A673 (cell line): ENCODE measurements around the gene PHF2. TPM values are rescaled to one million over a fixed set of nuclear protein-coding genes. Genes with fewer than 3 reads are reported as not detected.

Source experiments
- BruUV-seq: library from RNA; stranded (reverse); fragments of 400-500 nt; replicated peaks from 2 replicates; lab custom pipeline; 2021; lab: Mats Ljungman, UMichigan
- CTCF ChIA-PET: fragments of 300-600 bp; sonication (Branson Sonifier 250); formaldehyde crosslinking; loops from one replicate; lab custom pipeline; 2022; ENCODE audit warnings: antibody characterized with exemption; lab: Charles Lee
- POLR2A ChIA-PET: fragments of 300-600 bp; sonication (Branson Sonifier 250); formaldehyde crosslinking; loops from one replicate; lab custom pipeline; 2022; ENCODE audit warnings: antibody characterized with exemption; ENCODE audit not compliant: low non-redundant PET; lab: Charles Lee
- DNase-seq: peaks from one replicate; pipeline ENCODE4 v3.0.0-alpha.2; 2015; ENCODE audit warnings: low spot score
- H3K27ac ChIP-seq: fragments of 200-600 bp; sonication (generic); 2 replicates; pipeline ENCODE4 v1.5.1; 2016; ENCODE audit warnings: mixed run types, low read depth, mild to moderate bottlenecking, mixed read lengths, antibody characterized with exemption, low read length; ENCODE audit not compliant: poor library complexity, severe bottlenecking
- H3K27me3 ChIP-seq: fragments of 200-600 bp; sonication (generic); replicated peaks from 2 replicates; pipeline ENCODE4 v1.6.1; 2017; ENCODE audit warnings: mixed run types, low read depth, mild to moderate bottlenecking, mixed read lengths, antibody characterized with exemption, low read length; ENCODE audit not compliant: insufficient read depth, poor library complexity
- H3K36me3 ChIP-seq: fragments of 200-600 bp; sonication (generic); 2 replicates; pipeline ENCODE4 v1.6.1; 2016; ENCODE audit warnings: mixed run types, mild to moderate bottlenecking, mixed read lengths, antibody characterized with exemption, low read length; ENCODE audit not compliant: insufficient read depth, poor library complexity, severe bottlenecking
- H3K4me1 ChIP-seq: fragments of 200-600 bp; sonication (generic); 2 replicates; pipeline ENCODE4 v1.6.1; 2017; ENCODE audit warnings: mixed run types, mild to moderate bottlenecking, mixed read lengths, antibody characterized with exemption, low read length; ENCODE audit not compliant: insufficient read depth, poor library complexity, severe bottlenecking
- H3K4me3 ChIP-seq: fragments of 200-600 bp; sonication (generic); 2 replicates; pipeline ENCODE4 v1.5.1; 2016; ENCODE audit warnings: low read depth, mixed run types, mild to moderate bottlenecking, mixed read lengths, low read length; ENCODE audit not compliant: poor library complexity, severe bottlenecking
- H3K9me3 ChIP-seq: fragments of 200-600 bp; sonication (generic); 2 replicates; pipeline ENCODE4 v1.6.1; 2016; ENCODE audit warnings: mixed run types, low read depth, mild to moderate bottlenecking, mixed read lengths, antibody characterized with exemption, low read length; ENCODE audit not compliant: poor library complexity, severe bottlenecking
- EZH2 ChIP-seq: fragments of 200-600 bp; sonication (generic); IDR thresholded peaks from 2 replicates; pipeline ENCODE4 v1.6.1; 2017; ENCODE audit warnings: borderline replicate concordance, low read depth, mild to moderate bottlenecking, mixed read lengths, antibody characterized with exemption, low read length; ENCODE audit not compliant: poor library complexity, severe bottlenecking
- intact Hi-C: fragments of 100-400 bp; cut with micrococcal nuclease; formaldehyde crosslinking; loops from one replicate; pipeline ENCODE4 v1.10.0; 2022; ENCODE audit not compliant: unreplicated experiment
- total RNA-seq: library from RNA; stranded (reverse); gene quantifications from 2 replicates; pipeline ENCODE4 v1.2.3, GENCODE V29; 2021
- TF ChIP-seq, protein P1 (sequence below): fragments of 300-800, 200-600 bp; sonication (generic); conservative IDR thresholded peaks from 2 replicates; pipeline ENCODE4 v1.5.1; 2017; ENCODE audit warnings: low read depth, mild to moderate bottlenecking, antibody characterized with exemption, low read length, moderate library complexity, mixed read lengths

The PHF2 gene
- total RNA-seq, 1 experiment from 2014 or later: 32.7 TPM

DNA sequence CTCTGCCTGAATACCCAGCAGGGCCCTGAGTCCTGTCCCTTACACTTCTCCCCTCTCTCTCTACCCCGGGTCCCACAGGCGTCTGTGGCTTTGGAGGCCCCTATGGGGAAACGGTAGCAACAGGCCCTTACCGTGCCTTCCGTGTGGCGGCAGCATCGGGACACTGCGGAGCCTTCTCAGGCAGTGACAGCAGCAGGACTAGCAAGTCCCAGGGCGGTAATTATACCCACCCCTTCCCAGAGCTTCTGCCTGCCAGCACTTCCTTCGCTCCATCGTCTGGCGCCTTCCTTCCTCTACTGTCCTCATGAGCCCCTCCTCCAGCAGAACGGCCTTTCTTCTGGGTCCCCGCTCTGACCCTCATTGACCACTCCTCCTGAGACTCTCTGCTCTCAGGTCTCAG lies 17.9 kb upstream of the PHF2 start:
- ChIA-PET POLR2A (no interaction called here), CTCF (no interaction called here)
- no peak for TF ChIP-seq EZH2
- TF ChIP-seq, protein P1, sequence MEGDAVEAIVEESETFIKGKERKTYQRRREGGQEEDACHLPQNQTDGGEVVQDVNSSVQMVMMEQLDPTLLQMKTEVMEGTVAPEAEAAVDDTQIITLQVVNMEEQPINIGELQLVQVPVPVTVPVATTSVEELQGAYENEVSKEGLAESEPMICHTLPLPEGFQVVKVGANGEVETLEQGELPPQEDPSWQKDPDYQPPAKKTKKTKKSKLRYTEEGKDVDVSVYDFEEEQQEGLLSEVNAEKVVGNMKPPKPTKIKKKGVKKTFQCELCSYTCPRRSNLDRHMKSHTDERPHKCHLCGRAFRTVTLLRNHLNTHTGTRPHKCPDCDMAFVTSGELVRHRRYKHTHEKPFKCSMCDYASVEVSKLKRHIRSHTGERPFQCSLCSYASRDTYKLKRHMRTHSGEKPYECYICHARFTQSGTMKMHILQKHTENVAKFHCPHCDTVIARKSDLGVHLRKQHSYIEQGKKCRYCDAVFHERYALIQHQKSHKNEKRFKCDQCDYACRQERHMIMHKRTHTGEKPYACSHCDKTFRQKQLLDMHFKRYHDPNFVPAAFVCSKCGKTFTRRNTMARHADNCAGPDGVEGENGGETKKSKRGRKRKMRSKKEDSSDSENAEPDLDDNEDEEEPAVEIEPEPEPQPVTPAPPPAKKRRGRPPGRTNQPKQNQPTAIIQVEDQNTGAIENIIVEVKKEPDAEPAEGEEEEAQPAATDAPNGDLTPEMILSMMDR: no peak
- H3K27me3 ChIP-seq: no peaks in the 10 kb centered on the region
- DNase-seq: no peak
- H3K36me3 ChIP-seq: peaks cover 51% of the 10 kb centered on the region
- intact Hi-C loops: no loop called here
- BruUV-seq: no TSS peak
- H3K27ac ChIP-seq: no peak overlapping the region
- no peaks in the 10 kb centered on the region for H3K9me3 ChIP-seq
- H3K4me3 ChIP-seq: no peak overlapping the region
- no peaks in the 10 kb centered on the region for H3K4me1 ChIP-seq

DNA sequence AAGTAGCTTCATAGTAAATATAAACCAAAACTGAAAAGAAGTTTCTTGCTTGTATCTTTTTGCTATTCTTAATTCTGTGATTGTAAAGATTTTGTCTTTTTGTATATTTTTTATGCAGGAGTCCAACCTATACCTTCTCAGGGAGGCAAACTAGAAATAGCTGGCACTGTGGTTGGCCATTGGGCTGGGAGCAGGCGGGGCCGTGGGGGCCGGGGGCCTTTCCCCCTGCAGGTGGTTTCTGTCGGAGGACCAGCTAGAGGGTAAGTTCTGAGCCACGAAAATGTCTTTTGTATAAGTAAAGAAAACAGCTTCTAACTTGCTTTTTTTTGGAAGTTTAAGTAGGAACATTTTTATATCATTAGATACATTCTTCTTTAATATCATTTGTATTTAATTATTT lies 15.4 kb upstream of the PHF2 start:
- CTCF ChIA-PET: no interaction called here
- Histone ChIP-seq H3K4me1 (no peaks in the 10 kb centered on the region), H3K27me3 (no peaks in the 10 kb centered on the region), H3K27ac (no peak overlapping the region), H3K4me3 (no peak overlapping the region), H3K9me3 (no peaks in the 10 kb centered on the region), H3K36me3 (peaks cover 58% of the 10 kb centered on the region)
- intact Hi-C loops: loop anchor here (10.0 kb wide), 2 partner anchors 406 to 606 kb away; no protein-coding TSS in a partner anchor
- no peak for TF ChIP-seq EZH2
- TF ChIP-seq, protein P1: no peak
- POLR2A ChIA-PET: no interaction called here
- DNase-seq: no peak
- BruUV-seq: no TSS peak

DNA sequence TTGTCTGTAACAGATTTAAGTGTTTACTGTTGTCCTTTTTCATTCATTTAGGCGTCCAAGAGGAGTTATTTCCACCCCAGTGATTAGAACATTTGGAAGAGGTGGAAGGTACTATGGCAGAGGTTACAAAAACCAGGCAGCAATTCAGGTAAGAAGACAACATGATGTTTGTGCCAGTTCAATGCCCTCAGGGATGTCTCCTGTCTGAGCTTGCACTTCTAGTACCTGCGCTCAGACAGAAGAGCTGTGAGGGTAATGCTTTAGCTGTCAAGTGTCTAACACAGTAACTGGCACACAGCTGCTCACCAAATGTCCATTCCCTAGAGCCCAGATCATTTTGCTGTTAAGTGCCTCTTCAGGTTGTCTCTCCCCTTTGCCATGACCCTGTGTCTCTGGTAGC lies 14.2 kb upstream of the PHF2 start:
- TF ChIP-seq EZH2: no peak
- TF ChIP-seq, protein P1: no peak
- peaks cover 51% of the 10 kb centered on the region for H3K36me3 ChIP-seq
- H3K4me1 ChIP-seq: peaks cover under 1% of the 10 kb centered on the region
- no peak overlapping the region for H3K4me3 ChIP-seq
- intact Hi-C loops: loop anchor here (10.0 kb wide), 2 partner anchors 407 to 607 kb away; no protein-coding TSS in a partner anchor
- no TSS peak for BruUV-seq
- H3K9me3 ChIP-seq: no peaks in the 10 kb centered on the region
- no peak overlapping the region for H3K27ac ChIP-seq
- POLR2A ChIA-PET: no interaction called here
- no peaks in the 10 kb centered on the region for H3K27me3 ChIP-seq
- CTCF ChIA-PET: no interaction called here
- DNase-seq: no peak
